Lower lobe of right lung (tissue), 2 donors: ENCODE data around the gene HEXD. TPM values are rescaled to one million over a fixed set of nuclear protein-coding genes. Genes with fewer than 3 reads are reported as not detected.

Experiments
- ATAC-seq, 2 donors: fragments of 200-7000 bp; cut with Tn5 transposase; one replicate each; pipeline ENCODE4 v1.9.1; 2020 to 2022; ENCODE audit warnings: mild to moderate bottlenecking in 2 of 2, moderate library complexity in 2 of 2
- DNase-seq: peaks from one replicate; pipeline ENCODE4 v3.0.0-alpha.2; 2020
- H3K27ac ChIP-seq: fragments of 200-600 bp; one replicate; pipeline ENCODE4 v1.8.0; 2022
- H3K27me3 ChIP-seq: fragments of 200-600 bp; one replicate; pipeline ENCODE4 v1.8.0; 2022; ENCODE audit warnings: low read depth
- H3K36me3 ChIP-seq: fragments of 200-600 bp; one replicate; pipeline ENCODE4 v1.8.0; 2022; ENCODE audit warnings: mild to moderate bottlenecking
- H3K4me1 ChIP-seq: fragments of 200-600 bp; one replicate; pipeline ENCODE4 v1.8.0; 2022
- H3K4me3 ChIP-seq: fragments of 200-600 bp; one replicate; pipeline ENCODE4 v1.8.0; 2022; ENCODE audit warnings: mild to moderate bottlenecking
- H3K9me3 ChIP-seq: fragments of 200-600 bp; one replicate; pipeline ENCODE4 v1.8.0; 2022
- intact Hi-C: fragments of 100-400 bp; cut with DNase I; formaldehyde crosslinking; loops from one replicate; pipeline ENCODE4 v1.11.0; 2022
- total RNA-seq: library from RNA; stranded (reverse); fragmentation: NEBNext Ultra II Directional; extraction: Animal tissue kit (Norgen Biotek cat#: 25700); gene quantifications from one replicate; pipeline ENCODE4 v1.2.1, GENCODE V29; 2021
- TF ChIP-seq, protein P1 (sequence below): fragments of 200-600 bp; IDR thresholded peaks from one replicate; pipeline ENCODE4 v1.8.0; 2022; ENCODE audit warnings: antibody characterized with exemption, mild to moderate bottlenecking
- donor health status: DM: no; HTN: yes; CAD: no; lungs with severe emphysema.

HEXD gene
- total RNA-seq, 1 donor from 2014 or later: 60.2 TPM

DNA sequence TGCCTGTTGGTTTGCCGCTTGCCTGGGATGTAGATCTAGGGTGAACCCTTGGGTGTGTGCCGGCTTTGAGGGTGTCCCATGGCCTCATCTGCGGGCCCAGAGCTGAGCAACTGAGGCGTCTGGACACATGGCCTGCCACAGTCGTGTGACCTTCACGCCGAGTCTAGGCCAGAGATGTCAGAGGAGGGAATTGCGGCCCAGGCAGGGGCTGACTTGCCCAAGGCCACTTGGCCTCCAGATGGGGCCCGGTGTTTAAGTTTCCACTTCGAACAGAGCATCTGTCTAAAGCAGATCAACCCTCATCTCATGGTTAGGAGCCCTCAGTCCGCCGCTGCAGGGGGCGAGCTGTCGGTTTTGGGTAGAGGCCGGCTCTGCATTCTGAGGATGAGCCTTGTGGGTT is 73.4 kb downstream of the HEXD start:
- H3K27me3 ChIP-seq: no peaks in the 10 kb centered on the region
- TF ChIP-seq, protein P1, sequence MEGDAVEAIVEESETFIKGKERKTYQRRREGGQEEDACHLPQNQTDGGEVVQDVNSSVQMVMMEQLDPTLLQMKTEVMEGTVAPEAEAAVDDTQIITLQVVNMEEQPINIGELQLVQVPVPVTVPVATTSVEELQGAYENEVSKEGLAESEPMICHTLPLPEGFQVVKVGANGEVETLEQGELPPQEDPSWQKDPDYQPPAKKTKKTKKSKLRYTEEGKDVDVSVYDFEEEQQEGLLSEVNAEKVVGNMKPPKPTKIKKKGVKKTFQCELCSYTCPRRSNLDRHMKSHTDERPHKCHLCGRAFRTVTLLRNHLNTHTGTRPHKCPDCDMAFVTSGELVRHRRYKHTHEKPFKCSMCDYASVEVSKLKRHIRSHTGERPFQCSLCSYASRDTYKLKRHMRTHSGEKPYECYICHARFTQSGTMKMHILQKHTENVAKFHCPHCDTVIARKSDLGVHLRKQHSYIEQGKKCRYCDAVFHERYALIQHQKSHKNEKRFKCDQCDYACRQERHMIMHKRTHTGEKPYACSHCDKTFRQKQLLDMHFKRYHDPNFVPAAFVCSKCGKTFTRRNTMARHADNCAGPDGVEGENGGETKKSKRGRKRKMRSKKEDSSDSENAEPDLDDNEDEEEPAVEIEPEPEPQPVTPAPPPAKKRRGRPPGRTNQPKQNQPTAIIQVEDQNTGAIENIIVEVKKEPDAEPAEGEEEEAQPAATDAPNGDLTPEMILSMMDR: no peak
- H3K36me3 ChIP-seq: peaks cover 19% of the 10 kb centered on the region
- no peak overlapping the region for H3K4me3 ChIP-seq
- no peak overlapping the region for H3K27ac ChIP-seq
- DNase-seq (no peak), ATAC-seq (no peak)
- peaks cover 15% of the 10 kb centered on the region for H3K4me1 ChIP-seq
- intact Hi-C loops: no loop called here
- no peaks in the 10 kb centered on the region for H3K9me3 ChIP-seq

Other genes with a start within 250 kb of the HEXD start
- gene CCDC57, start 205.5 kb upstream of the HEXD start, total RNA-seq: 63.4 TPM
- 81.9 TPM for gene SLC16A3, start 189.3 kb upstream of the HEXD start, total RNA-seq
- 146 TPM for gene CSNK1D, start 144.6 kb upstream of the HEXD start, total RNA-seq
- gene CD7, start 100.7 kb upstream of the HEXD start, total RNA-seq: 7.1 TPM
- 44.5 TPM for gene SECTM1, start 84.6 kb upstream of the HEXD start, total RNA-seq
- gene TEX19, start 59.1 kb upstream of the HEXD start, total RNA-seq: not detected
- not detected for gene UTS2R, start 46.6 kb upstream of the HEXD start, total RNA-seq
- 27.1 TPM for gene OGFOD3, start 239 bp downstream of the HEXD start, total RNA-seq
- 132 TPM for gene CYBC1, start 32.4 kb downstream of the HEXD start, total RNA-seq
- gene NARF, start 40.4 kb downstream of the HEXD start, total RNA-seq: 54.9 TPM
- gene FOXK2, start 101.4 kb downstream of the HEXD start, total RNA-seq: 60.1 TPM
- gene WDR45B, start 230.1 kb downstream of the HEXD start, total RNA-seq: 66.1 TPM